ENCODE data around the gene ROBO1.
A peak's percentile ranks its signal among the peaks of the same experiment; 100 is the strongest.

Gene ROBO1

DNA sequence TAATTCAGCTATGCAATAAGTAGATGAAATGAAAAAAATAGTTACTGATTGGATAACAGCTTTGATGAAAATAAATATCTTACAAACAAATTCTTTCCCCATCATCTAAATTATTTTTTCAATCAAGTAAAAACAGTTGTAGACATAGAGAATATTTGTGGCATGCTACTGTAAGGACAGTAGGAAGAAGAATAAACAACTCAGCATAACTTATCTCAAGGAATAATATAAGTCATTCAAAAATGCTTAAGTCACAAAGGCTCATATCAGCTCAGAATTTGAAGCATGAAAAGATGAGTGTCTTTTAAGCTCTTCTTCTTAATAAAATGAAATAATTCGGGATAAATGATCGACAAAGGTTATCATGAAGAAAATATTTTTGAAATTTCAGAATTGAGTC is 1029.0 kb downstream of the ROBO1 start:
- DNase-seq (ENCODE audit: low spot score) = no peak
- POLR2A ChIA-PET (ENCODE audit: low non-redundant PET) = no interaction called here
- no peak overlapping the region for H3K27ac ChIP-seq
- TF ChIP-seq, protein P1, sequence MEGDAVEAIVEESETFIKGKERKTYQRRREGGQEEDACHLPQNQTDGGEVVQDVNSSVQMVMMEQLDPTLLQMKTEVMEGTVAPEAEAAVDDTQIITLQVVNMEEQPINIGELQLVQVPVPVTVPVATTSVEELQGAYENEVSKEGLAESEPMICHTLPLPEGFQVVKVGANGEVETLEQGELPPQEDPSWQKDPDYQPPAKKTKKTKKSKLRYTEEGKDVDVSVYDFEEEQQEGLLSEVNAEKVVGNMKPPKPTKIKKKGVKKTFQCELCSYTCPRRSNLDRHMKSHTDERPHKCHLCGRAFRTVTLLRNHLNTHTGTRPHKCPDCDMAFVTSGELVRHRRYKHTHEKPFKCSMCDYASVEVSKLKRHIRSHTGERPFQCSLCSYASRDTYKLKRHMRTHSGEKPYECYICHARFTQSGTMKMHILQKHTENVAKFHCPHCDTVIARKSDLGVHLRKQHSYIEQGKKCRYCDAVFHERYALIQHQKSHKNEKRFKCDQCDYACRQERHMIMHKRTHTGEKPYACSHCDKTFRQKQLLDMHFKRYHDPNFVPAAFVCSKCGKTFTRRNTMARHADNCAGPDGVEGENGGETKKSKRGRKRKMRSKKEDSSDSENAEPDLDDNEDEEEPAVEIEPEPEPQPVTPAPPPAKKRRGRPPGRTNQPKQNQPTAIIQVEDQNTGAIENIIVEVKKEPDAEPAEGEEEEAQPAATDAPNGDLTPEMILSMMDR (conservative IDR thresholded peaks at IDR 0.05; ENCODE audit: low read depth) = no peak
- CTCF ChIA-PET = no interaction called here

DNA sequence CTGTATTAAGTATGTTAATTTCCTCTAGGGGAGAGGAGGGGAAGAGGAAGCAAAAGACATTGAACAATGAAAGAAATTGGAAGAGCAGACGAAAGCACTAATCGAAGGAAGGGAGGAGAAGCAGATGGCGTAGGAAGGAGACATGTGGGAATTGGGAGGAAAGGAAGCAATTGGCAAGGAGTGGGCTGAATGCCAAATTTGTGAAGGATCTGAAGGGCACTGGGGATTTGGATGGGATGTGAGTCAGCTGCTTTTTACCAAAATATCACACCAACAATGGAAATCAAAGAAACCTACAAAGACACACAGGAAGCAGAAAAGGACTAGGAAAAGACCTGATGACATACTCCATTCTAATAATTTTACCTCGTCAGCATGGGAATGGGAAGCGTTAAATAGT is 1029.8 kb downstream of the ROBO1 start:
- no peak for DNase-seq (ENCODE audit: low spot score)
- CTCF ChIA-PET = no interaction called here
- TF ChIP-seq, protein P1 (conservative IDR thresholded peaks at IDR 0.05; ENCODE audit: low read depth) = no peak
- POLR2A ChIA-PET (ENCODE audit: low non-redundant PET) = no interaction called here
- H3K27ac ChIP-seq = no peak overlapping the region

- ChIA-PET POLR2A (ENCODE audit: low non-redundant PET) (no interaction called here), CTCF (no interaction called here)
- TF ChIP-seq, protein P1 (conservative IDR thresholded peaks at IDR 0.05; ENCODE audit: low read depth) = no peak
- peak; percentile 13 for DNase-seq (ENCODE audit: low spot score)
- no peak overlapping the region for H3K27ac ChIP-seq
These were observed 1030.9 kb downstream of the ROBO1 start for GRCh38 chr3:78736863-78737262.

DNA sequence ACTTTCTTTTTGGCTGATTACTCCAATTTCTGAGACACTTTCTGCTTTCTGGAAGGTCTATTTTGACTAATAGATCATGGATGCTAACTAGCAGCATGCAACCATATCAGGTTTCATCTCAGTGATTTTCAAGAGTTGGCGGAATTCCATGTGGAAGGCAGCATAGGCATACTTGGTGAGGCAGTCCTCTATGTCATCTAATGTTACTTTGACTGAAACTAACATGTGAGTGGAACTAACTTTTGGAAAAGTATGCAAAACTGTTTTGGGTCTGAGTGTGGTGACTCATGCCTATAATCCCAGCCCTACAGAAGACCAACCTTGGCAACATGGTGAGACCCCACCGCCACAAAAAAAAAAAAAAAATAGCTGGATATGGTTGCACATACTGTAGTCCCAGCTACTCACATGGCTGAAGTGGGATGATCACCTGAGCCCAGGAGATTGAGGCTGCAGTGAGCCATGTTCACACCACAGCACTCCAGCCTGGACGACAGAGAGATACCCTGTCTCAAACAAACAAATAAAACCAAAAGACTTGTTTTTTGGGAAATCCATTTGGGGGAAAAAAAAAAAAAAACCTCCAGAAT is 1033.7 kb downstream of the ROBO1 start:
- ChIA-PET POLR2A (ENCODE audit: low non-redundant PET) (no interaction called here), CTCF (interaction anchor here (0.7 kb wide), 1 partner anchor 60 kb away, joined by 4 read pairs; no protein-coding TSS in a partner anchor)
- H3K27ac ChIP-seq = no peak overlapping the region
- TF ChIP-seq, protein P1 (conservative IDR thresholded peaks at IDR 0.05; ENCODE audit: low read depth) = no peak
- DNase-seq (ENCODE audit: low spot score) = no peak

- no peak overlapping the region for H3K27ac ChIP-seq
- POLR2A ChIA-PET (ENCODE audit: low non-redundant PET) = no interaction called here
- DNase-seq (ENCODE audit: low spot score) = no peak
- CTCF ChIA-PET = no interaction called here
- TF ChIP-seq, protein P1 (conservative IDR thresholded peaks at IDR 0.05; ENCODE audit: low read depth) = no peak
These were observed 1034.9 kb downstream of the ROBO1 start for GRCh38 chr3:78732893-78733292.

- ChIA-PET CTCF (no interaction called here), POLR2A (ENCODE audit: low non-redundant PET) (no interaction called here)
- DNase-seq (ENCODE audit: low spot score) = no peak
- no peak overlapping the region for H3K27ac ChIP-seq
- TF ChIP-seq, protein P1 (conservative IDR thresholded peaks at IDR 0.05; ENCODE audit: low read depth) = no peak
These were observed 1035.3 kb downstream of the ROBO1 start for GRCh38 chr3:78732471-78732870.

Measured in RWPE1 (cell line).